Activated CD8-positive, alpha-beta T cell treated with anti-CD3 and anti-CD28 coated beads, Interleukin-2, amount 10 ng/mL, durations not matched to agents 7 days and 5 days (primary cell): Measurements from ENCODE around the gene TMPRSS13. TPM values are rescaled to one million over a fixed set of nuclear protein-coding genes. Genes with fewer than 3 reads are reported as not detected.
"Not testable (repeated sequence)": the region's sequence is repeated elsewhere in the genome, so short reads cannot be mapped to it uniquely, and the experiment has no call there.

Source experiments
- ATAC-seq: fragments of 150-1000 bp; cut with Tn5 transposase; one replicate; pipeline ENCODE4 v1.10.0; 2021; ENCODE audit warnings: moderate library complexity
- CTCF ChIA-PET: fragments of 350-600 bp; sonication (Branson Sonifier 250); formaldehyde crosslinking; loops from one replicate; lab custom pipeline; 2021; ENCODE audit warnings: antibody characterized with exemption; lab: Charles Lee
- POLR2A ChIA-PET: fragments of 350-600 bp; sonication (Branson Sonifier 250); formaldehyde crosslinking; loops from one replicate; lab custom pipeline; 2021; ENCODE audit warnings: antibody characterized with exemption; lab: Charles Lee
- DNase-seq: peaks from one replicate; pipeline ENCODE4 v3.0.0-alpha.2; 2020
- H3K27ac Mint-ChIP-seq: one replicate; pipeline ENCODE4 v1.8.0; 2021; ENCODE audit warnings: mild to moderate bottlenecking, mixed read lengths
- H3K27me3 Mint-ChIP-seq: one replicate; pipeline ENCODE4 v1.8.0; 2021; ENCODE audit warnings: low read depth, mixed read lengths
- H3K36me3 Mint-ChIP-seq: one replicate; pipeline ENCODE4 v1.8.0; 2021; ENCODE audit warnings: low read depth, mixed read lengths
- H3K4me1 Mint-ChIP-seq: one replicate; pipeline ENCODE4 v1.8.0; 2021; ENCODE audit warnings: low read depth, mixed read lengths
- H3K4me3 Mint-ChIP-seq: one replicate; pipeline ENCODE4 v1.8.0; 2021; ENCODE audit warnings: mild to moderate bottlenecking, mixed read lengths
- H3K9me3 Mint-ChIP-seq: one replicate; pipeline ENCODE4 v1.8.0; 2022; ENCODE audit warnings: mixed read lengths; ENCODE audit not compliant: insufficient read depth
- total RNA-seq, 2 experiments: library from RNA; stranded (reverse); gene quantifications; one replicate each; pipeline ENCODE4 v1.2.3, GENCODE V29; 2021

The TMPRSS13 gene
- total RNA-seq, result 1 to 10 TPM; 1.8 to 2.5 TPM

- ChIA-PET POLR2A (interaction anchor here (2.2 kb wide), 1 partner anchor 73 kb away, joined by 7 read pairs; no protein-coding TSS in a partner anchor), CTCF (interaction anchor here (0.6 to 11.6 kb wide), 10 partner anchors 14 to 124 kb away, joined by 3 to 172 read pairs (median 8); no protein-coding TSS in a partner anchor)
- ATAC-seq (no peak), DNase-seq (no peak)
- Mint-ChIP-seq H3K4me1 (peaks cover 64% of the 10 kb centered on the region), H3K27ac (peak within 1 kb of the TSS; percentile 93), H3K27me3 (no peaks in the 10 kb centered on the region), H3K9me3 (no peaks in the 10 kb centered on the region), H3K4me3 (peak within 1 kb of the TSS; percentile 49), H3K36me3 (no peaks in the 10 kb centered on the region)
Observed at GRCh38 chr11:117929142-117929915, at the start of gene TMPRSS13. Gene TMPRSS13, minus strand, starts transcription at chr11:117929402. Its CDS starts 95 bp downstream, at chr11:117929307.

DNA sequence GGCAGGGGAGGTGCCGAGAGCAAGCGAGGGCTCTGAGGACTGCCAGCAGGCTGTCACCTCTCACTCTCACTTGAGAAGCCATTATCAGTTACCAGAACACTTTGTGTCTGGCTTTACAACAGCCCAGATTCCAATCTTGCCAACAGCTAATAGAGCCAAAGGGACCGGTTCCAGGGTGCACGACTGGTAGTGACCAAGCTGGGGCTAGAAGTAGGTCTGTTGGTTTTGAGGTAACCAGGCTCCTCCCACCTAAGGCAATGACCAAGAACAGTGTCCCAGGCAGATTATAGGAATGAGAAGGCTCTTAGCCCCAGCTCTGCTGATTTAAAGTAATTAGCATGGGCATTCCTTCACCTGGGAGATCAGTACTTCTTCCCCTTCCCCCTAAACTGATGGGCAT lies 49.8 kb upstream of the TMPRSS13 start:
- CTCF ChIA-PET, result interaction anchor here (1.0 to 24.6 kb wide), 7 partner anchors 10 to 162 kb away, joined by 3 to 401 read pairs (median 5); no protein-coding TSS in a partner anchor
- Mint-ChIP-seq H3K4me1 (peaks cover 81% of the 10 kb centered on the region), H3K9me3 (no peaks in the 10 kb centered on the region), H3K4me3 (no peak overlapping the region), H3K27me3 (no peaks in the 10 kb centered on the region), H3K36me3 (peaks cover 53% of the 10 kb centered on the region), H3K27ac (peak overlapping the region; percentile 81)
- POLR2A ChIA-PET, result interaction anchor here (1.0 to 7.7 kb wide), 8 partner anchors 9 to 28 kb away, joined by 4 to 66 read pairs (median 4); partner anchors contain the start of gene IL10RA
- ATAC-seq (no peak), DNase-seq (no peak)

- H3K27me3 Mint-ChIP-seq, DNase-seq, ATAC-seq, H3K4me3 Mint-ChIP-seq, H3K9me3 Mint-ChIP-seq: not testable (repeated sequence)
- Mint-ChIP-seq H3K4me1 (peaks cover 79% of the 10 kb centered on the region), H3K27ac (peak overlapping the region; percentile 86), H3K36me3 (peaks cover 47% of the 10 kb centered on the region)
- POLR2A ChIA-PET, result interaction anchor here (0.9 to 7.7 kb wide), 7 partner anchors 9 to 48 kb away, joined by 4 to 66 read pairs (median 8); partner anchors contain the start of gene IL10RA
- CTCF ChIA-PET, result interaction anchor here (0.8 to 24.6 kb wide), 5 partner anchors 8 to 317 kb away, joined by 3 to 401 read pairs (median 16); partner anchors contain the start of gene IL10RA
Observed at GRCh38 chr11:117978291-117978910, 49.2 kb upstream of the TMPRSS13 start.

DNA sequence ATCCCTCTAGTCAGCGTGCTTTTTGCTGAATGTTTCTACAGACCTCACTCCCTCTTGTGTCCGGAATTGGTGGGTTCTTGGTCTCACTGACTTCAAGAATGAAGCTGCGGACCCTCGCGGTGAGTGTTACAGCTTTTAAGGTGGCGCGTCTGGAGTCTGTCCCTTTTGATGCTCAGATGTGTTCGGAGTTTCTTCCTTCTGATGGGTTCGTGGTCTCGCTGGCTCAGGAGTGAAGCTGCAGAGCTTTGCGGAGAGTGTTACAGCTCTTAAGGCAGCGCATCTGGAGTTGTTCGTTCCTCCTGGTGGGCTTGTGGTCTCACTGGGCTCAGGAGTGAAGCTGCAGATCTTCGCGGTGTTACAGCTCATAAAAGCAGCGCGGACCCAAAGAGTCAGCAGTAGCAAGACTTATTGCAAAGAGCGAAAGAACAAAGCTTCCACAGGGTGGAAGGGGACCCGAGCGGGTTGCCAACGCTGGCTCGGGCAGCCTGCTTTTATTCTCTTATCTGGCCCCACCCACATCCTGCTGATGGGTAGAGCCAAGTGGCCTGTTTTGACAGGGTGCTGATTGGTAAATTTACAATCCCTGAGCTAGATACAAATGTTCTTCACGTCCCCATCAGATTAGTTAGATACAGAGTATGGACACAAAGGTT lies 48.5 kb upstream of the TMPRSS13 start:
- peaks cover 79% of the 10 kb centered on the region for H3K4me1 Mint-ChIP-seq
- not testable (repeated sequence) for DNase-seq, H3K9me3 Mint-ChIP-seq, ATAC-seq, H3K27me3 Mint-ChIP-seq
- CTCF ChIA-PET, result interaction anchor here (0.8 to 24.6 kb wide), 6 partner anchors 9 to 318 kb away, joined by 3 to 401 read pairs (median 11); partner anchors contain the start of gene IL10RA
- peaks cover 45% of the 10 kb centered on the region for H3K36me3 Mint-ChIP-seq
- H3K4me3 Mint-ChIP-seq, result peak overlapping the region; percentile 65
- POLR2A ChIA-PET, result interaction anchor here (0.9 to 7.7 kb wide), 5 partner anchors 10 to 47 kb away, joined by 5 to 66 read pairs (median 8); partner anchors contain the start of gene IL10RA
- H3K27ac Mint-ChIP-seq, result peak overlapping the region; percentile 86

DNA sequence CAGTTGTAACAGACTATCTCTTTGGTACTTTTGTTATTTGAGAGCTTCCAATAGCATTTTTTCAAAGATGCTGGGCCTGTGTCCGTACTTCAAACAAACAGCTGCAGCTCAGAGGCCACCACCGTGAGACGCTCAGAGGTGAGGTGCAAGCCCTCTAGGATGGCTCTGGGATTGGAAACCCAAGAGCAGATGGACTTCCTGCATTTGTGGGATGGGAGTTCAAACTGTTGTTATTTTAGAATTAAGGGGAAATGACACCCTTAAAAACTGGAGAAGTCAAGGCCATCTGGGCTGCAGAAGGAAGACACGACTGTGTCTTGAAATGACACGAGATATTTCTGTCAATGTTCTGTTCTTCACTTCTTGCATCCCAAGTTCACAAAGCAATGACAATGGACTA lies 47.8 kb upstream of the TMPRSS13 start:
- Mint-ChIP-seq H3K4me1 (peaks cover 84% of the 10 kb centered on the region), H3K4me3 (peak overlapping the region; percentile 65), H3K36me3 (peaks cover 48% of the 10 kb centered on the region), H3K27ac (peak overlapping the region; percentile 86), H3K9me3 (no peaks in the 10 kb centered on the region), H3K27me3 (no peaks in the 10 kb centered on the region)
- CTCF ChIA-PET, result interaction anchor here (0.9 to 24.6 kb wide), 5 partner anchors 10 to 149 kb away, joined by 3 to 401 read pairs (median 16); partner anchors contain the start of gene IL10RA
- POLR2A ChIA-PET, result interaction anchor here (2.4 to 7.7 kb wide), 3 partner anchors 10 to 26 kb away, joined by 8 to 66 read pairs (median 27); partner anchors contain the start of gene IL10RA
- ATAC-seq (no peak), DNase-seq (no peak)

- H3K36me3 Mint-ChIP-seq, result peaks cover 44% of the 10 kb centered on the region
- no peak overlapping the region for H3K4me3 Mint-ChIP-seq
- no peaks in the 10 kb centered on the region for H3K27me3 Mint-ChIP-seq
- POLR2A ChIA-PET, result interaction anchor here (2.4 to 7.7 kb wide), 3 partner anchors 11 to 26 kb away, joined by 8 to 66 read pairs (median 27); partner anchors contain the start of gene IL10RA
- no peaks in the 10 kb centered on the region for H3K9me3 Mint-ChIP-seq
- peak overlapping the region; percentile 86 for H3K27ac Mint-ChIP-seq
- DNase-seq (no peak), ATAC-seq (no peak)
- CTCF ChIA-PET, result interaction anchor here (0.7 to 24.6 kb wide), 9 partner anchors 10 to 169 kb away, joined by 3 to 401 read pairs (median 4); partner anchors contain the start of gene IL10RA
- peaks cover 84% of the 10 kb centered on the region for H3K4me1 Mint-ChIP-seq
Observed at GRCh38 chr11:117976445-117976844, 47.2 kb upstream of the TMPRSS13 start.

DNA sequence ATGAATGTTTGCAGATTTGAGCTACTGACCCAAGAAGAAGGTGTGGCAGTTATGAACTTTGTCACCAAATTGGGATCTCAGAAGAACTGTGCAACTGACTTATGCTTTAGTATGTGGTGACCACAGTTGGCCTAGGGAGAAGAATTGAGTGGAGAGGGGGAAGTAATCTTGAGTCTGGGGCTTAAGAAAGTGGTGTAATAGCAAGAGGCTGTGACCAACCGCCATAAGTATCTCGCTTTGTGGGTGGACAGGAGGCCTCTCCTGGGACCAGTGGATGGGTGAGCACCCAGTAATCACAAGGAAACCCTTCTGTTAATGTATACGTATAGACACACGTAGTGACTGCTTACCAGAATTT lies 44.3 kb upstream of the TMPRSS13 start:
- Mint-ChIP-seq H3K27me3 (no peaks in the 10 kb centered on the region), H3K4me1 (peaks cover 92% of the 10 kb centered on the region), H3K27ac (peak overlapping the region; percentile 9), H3K36me3 (peaks cover 40% of the 10 kb centered on the region), H3K4me3 (no peak overlapping the region), H3K9me3 (no peaks in the 10 kb centered on the region)
- CTCF ChIA-PET, result interaction anchor here (0.6 to 24.6 kb wide), 6 partner anchors 13 to 79 kb away, joined by 3 to 401 read pairs (median 4); partner anchors contain the start of gene IL10RA
- DNase-seq (no peak), ATAC-seq (no peak)
- POLR2A ChIA-PET, result interaction anchor here (1.3 to 7.7 kb wide), 2 partner anchors 22 to 28 kb away, joined by 3 to 66 read pairs; no protein-coding TSS in a partner anchor

GRCh38 chr11:117972629-117973502 lies 43.7 kb upstream of the TMPRSS13 start:
- no peak overlapping the region for H3K4me3 Mint-ChIP-seq

DNA sequence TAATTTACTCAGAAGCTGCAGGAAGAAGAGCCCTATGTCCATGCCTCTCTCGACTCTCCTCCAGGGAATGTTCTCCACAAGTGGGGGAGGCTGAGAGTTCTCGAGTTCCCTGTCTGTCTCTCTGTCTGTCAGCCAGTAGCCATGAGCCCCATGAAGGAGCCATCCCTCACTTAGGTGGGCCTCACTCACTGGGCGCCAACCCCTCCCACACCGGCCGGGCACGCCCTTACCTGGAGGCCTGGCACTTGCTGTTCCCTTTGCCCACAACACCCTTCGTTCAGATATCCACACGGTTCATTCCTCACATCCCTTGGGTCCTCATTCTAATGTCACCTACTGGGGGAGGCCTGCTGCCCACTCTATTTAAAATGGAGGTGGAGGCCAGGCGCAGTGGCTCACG lies 42.8 kb upstream of the TMPRSS13 start:
- no peaks in the 10 kb centered on the region for H3K27me3 Mint-ChIP-seq
- CTCF ChIA-PET, result interaction anchor here (1.0 to 24.6 kb wide), 4 partner anchors 11 to 81 kb away, joined by 3 to 401 read pairs (median 38); no protein-coding TSS in a partner anchor
- H3K27ac Mint-ChIP-seq, result no peak overlapping the region
- POLR2A ChIA-PET, result interaction anchor here (1.0 to 2.7 kb wide), 4 partner anchors 15 to 29 kb away, joined by 3 to 17 read pairs (median 4); no protein-coding TSS in a partner anchor
- H3K9me3 Mint-ChIP-seq, result no peaks in the 10 kb centered on the region
- peaks cover 82% of the 10 kb centered on the region for H3K4me1 Mint-ChIP-seq
- peaks cover 29% of the 10 kb centered on the region for H3K36me3 Mint-ChIP-seq
- ATAC-seq, result no peak
- DNase-seq, result no peak
- no peak overlapping the region for H3K4me3 Mint-ChIP-seq

More at GRCh38 chr11:117972629-117973502, 43.7 kb upstream of the TMPRSS13 start:
- peaks cover 90% of the 10 kb centered on the region for H3K4me1 Mint-ChIP-seq
- no peaks in the 10 kb centered on the region for H3K9me3 Mint-ChIP-seq
- no peak for DNase-seq
- no peak for ATAC-seq
- ChIA-PET POLR2A (interaction anchor here (1.0 to 7.7 kb wide), 4 partner anchors 14 to 28 kb away, joined by 3 to 66 read pairs (median 4); no protein-coding TSS in a partner anchor), CTCF (interaction anchor here (0.6 to 24.6 kb wide), 6 partner anchors 12 to 80 kb away, joined by 3 to 401 read pairs (median 4); no protein-coding TSS in a partner anchor)
- peak overlapping the region; percentile 47 for H3K27ac Mint-ChIP-seq
- no peaks in the 10 kb centered on the region for H3K27me3 Mint-ChIP-seq
- H3K36me3 Mint-ChIP-seq, result peaks cover 36% of the 10 kb centered on the region
